ENCODE measurements around the gene LAS1L.
A peak's percentile ranks its signal among the peaks of the same experiment; 100 is the strongest.
"Not testable (repeated sequence)": the region's sequence is repeated elsewhere in the genome, so short reads cannot be mapped to it uniquely, and the experiment has no call there.

LAS1L gene

DNA sequence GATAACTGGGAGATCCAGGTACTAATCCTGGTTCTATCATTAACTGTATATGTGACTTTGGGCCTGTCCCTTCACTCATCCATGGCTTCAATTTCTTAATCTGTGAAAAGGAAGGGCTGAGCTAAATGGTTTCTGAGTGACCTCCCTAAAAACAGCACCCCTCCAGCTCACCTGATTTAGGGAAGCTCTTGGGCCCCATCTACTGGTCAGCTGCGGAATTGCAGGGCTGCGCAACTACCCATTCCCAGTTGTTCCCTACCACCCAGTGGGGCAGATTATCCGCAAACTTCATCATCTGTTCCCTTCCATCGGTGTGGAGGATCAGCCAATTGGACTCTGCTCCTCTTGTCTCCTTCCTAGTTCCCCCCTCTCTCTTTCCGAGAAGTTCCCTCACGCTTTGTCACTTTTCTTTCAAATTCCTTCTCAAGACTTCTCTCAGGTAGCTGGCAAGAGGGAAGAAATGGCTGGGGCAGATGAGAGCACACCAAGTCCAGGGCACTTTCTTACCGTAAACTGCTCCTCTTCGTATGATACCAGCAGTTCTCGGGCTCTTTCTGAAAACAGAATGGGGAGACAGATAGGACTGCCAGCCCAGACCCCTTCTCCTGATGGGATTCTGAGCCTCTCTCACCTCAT lies 5.8 kb downstream of the LAS1L start:
- H4K20me1 ChIP-seq (ENCODE audit: insufficient read depth, low read length), result peaks cover 15% of the 10 kb centered on the region; the same call in 1 of the 2 replicates
- H2AFZ ChIP-seq (ENCODE audit: low read depth, low read length), result no peak overlapping the region
- peaks cover 35% of the 10 kb centered on the region for H3K36me3 ChIP-seq (replicated peaks; ENCODE audit: low read depth, low read length)
- peaks cover 27% of the 10 kb centered on the region for H3K79me2 ChIP-seq (ENCODE audit: low read length)
- no peaks in the 10 kb centered on the region for H3K9me3 ChIP-seq (ENCODE audit: insufficient read depth, low read length)
- no peak overlapping the region for H3K9ac ChIP-seq (ENCODE audit: low read length)
- TF ChIP-seq EZH2phosphoT487 (IDR thresholded peaks at IDR 0.05; ENCODE audit: low read depth), result no peak
- TF ChIP-seq, protein P1, sequence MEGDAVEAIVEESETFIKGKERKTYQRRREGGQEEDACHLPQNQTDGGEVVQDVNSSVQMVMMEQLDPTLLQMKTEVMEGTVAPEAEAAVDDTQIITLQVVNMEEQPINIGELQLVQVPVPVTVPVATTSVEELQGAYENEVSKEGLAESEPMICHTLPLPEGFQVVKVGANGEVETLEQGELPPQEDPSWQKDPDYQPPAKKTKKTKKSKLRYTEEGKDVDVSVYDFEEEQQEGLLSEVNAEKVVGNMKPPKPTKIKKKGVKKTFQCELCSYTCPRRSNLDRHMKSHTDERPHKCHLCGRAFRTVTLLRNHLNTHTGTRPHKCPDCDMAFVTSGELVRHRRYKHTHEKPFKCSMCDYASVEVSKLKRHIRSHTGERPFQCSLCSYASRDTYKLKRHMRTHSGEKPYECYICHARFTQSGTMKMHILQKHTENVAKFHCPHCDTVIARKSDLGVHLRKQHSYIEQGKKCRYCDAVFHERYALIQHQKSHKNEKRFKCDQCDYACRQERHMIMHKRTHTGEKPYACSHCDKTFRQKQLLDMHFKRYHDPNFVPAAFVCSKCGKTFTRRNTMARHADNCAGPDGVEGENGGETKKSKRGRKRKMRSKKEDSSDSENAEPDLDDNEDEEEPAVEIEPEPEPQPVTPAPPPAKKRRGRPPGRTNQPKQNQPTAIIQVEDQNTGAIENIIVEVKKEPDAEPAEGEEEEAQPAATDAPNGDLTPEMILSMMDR (IDR thresholded peaks at IDR 0.05; ENCODE audit: low read depth, low read length), result peak; percentile 83
- H3K27ac ChIP-seq (ENCODE audit: low read length), result no peak overlapping the region
- H3K4me2 ChIP-seq (ENCODE audit: low read length), result no peak overlapping the region
- peaks cover 12% of the 10 kb centered on the region for H3K4me1 ChIP-seq (ENCODE audit: low read length)
- no peak overlapping the region for H3K4me3 ChIP-seq (ENCODE audit: low read length)
- H3K27me3 ChIP-seq (ENCODE audit: low read depth, low read length), result no peaks in the 10 kb centered on the region

DNA sequence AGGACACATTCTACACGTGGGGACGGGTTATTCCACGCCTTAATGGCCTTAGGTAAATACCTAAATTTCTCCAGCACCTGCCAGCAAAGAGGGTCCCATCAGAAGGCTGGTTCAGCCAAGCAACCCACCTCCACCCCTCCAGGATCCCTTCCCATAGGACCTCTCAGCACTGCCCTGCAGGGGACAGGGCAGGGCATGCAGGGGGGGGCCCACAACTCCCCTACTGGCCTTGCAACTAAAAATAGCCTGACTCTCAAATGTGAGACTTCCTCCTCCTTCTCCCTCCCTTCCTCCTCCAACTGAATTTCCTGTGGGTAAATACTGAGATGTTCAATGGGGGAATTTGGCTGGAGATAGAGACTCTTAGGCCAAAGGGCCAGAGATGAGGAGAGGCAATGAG lies 6.3 kb downstream of the LAS1L start:
- Histone ChIP-seq H3K4me1 (ENCODE audit: low read length) (peaks cover 8% of the 10 kb centered on the region), H2AFZ (ENCODE audit: low read depth, low read length) (no peak overlapping the region), H3K27me3 (ENCODE audit: low read depth, low read length) (no peaks in the 10 kb centered on the region), H3K9ac (ENCODE audit: low read length) (no peak overlapping the region), H3K36me3 (replicated peaks; ENCODE audit: low read depth, low read length) (peaks cover 35% of the 10 kb centered on the region), H3K9me3 (ENCODE audit: insufficient read depth, low read length) (no peaks in the 10 kb centered on the region), H4K20me1 (ENCODE audit: insufficient read depth, low read length) (peaks cover 11% of the 10 kb centered on the region; the same call in 1 of the 2 replicates), H3K4me2 (ENCODE audit: low read length) (no peak overlapping the region), H3K27ac (ENCODE audit: low read length) (no peak overlapping the region), H3K4me3 (ENCODE audit: low read length) (no peak overlapping the region), H3K79me2 (ENCODE audit: low read length) (peaks cover 22% of the 10 kb centered on the region)
- no peak for TF ChIP-seq EZH2phosphoT487 (IDR thresholded peaks at IDR 0.05; ENCODE audit: low read depth)
- TF ChIP-seq, protein P1 (IDR thresholded peaks at IDR 0.05; ENCODE audit: low read depth, low read length), result no peak

DNA sequence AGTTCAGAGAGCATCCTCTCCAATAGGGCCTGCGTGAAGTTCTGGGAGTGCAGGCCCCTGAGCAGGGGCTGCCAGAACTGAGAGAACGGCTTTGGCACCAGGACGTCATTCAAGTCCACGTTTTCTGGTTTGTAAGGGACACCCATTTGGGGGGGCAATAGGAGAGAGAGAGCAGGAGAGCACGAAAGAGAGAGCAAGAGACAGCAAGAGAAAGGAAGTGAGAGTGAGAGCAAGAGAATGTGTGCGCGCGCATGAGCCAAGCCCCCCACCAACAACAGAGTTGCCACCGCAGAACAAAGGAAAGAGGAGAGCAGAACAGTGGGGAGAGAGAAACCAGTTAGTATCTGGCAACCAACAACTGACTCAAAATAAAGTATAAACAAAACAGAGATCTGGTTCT lies 10.4 kb downstream of the LAS1L start:
- H3K9me3 ChIP-seq (ENCODE audit: insufficient read depth, low read length), result no peaks in the 10 kb centered on the region
- no peak overlapping the region for H3K9ac ChIP-seq (ENCODE audit: low read length)
- H3K79me2 ChIP-seq (ENCODE audit: low read length), result no peaks in the 10 kb centered on the region
- no peak overlapping the region for H2AFZ ChIP-seq (ENCODE audit: low read depth, low read length)
- no peaks in the 10 kb centered on the region for H3K27me3 ChIP-seq (ENCODE audit: low read depth, low read length)
- TF ChIP-seq EZH2phosphoT487 (IDR thresholded peaks at IDR 0.05; ENCODE audit: low read depth), result no peak
- TF ChIP-seq, protein P1 (IDR thresholded peaks at IDR 0.05; ENCODE audit: low read depth, low read length), result no peak
- peaks cover 44% of the 10 kb centered on the region for H3K36me3 ChIP-seq (replicated peaks; ENCODE audit: low read depth, low read length)
- no peak overlapping the region for H3K4me2 ChIP-seq (ENCODE audit: low read length)
- H3K4me3 ChIP-seq (ENCODE audit: low read length), result no peak overlapping the region
- no peak overlapping the region for H3K27ac ChIP-seq (ENCODE audit: low read length)
- no peaks in the 10 kb centered on the region for H3K4me1 ChIP-seq (ENCODE audit: low read length)
- H4K20me1 ChIP-seq (ENCODE audit: insufficient read depth, low read length), result 0 out of 2 replicates have a peak, but pooled peaks cover 5% of the 10 kb centered on the region

DNA sequence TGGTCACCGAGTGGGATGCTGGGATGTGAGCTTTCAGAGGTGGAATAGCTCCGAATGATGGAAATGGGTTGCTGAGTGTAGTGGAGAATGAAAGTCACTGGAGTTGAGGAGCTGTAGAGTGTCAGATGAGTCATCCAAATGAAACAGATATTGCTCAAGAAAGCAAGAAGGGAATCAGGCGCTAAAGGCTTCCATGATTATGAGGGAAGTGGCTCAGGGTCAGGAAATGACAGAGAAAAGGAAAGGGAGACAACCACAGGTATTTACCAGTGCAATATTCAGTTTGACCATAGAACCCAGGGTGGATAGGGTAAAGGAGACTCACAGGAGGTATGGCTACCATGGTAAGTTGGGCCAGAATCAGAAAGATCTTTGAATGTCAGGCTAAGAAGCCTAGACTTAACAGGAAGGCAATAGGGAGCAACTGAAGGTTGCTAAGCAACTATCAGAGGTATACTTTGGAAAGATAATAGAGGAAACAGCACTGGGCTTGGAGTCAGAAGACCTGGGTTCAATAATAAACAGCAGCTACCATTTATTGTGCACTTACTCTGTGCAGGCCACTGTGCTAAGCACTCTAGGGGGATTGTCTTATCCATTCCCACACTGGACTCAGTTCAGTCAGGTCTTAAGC lies 11.7 kb downstream of the LAS1L start:
- no peaks in the 10 kb centered on the region for H3K4me1 ChIP-seq (ENCODE audit: low read length)
- peaks cover 36% of the 10 kb centered on the region for H3K36me3 ChIP-seq (replicated peaks; ENCODE audit: low read depth, low read length)
- H3K9ac ChIP-seq (ENCODE audit: low read length), result no peak overlapping the region
- no peaks in the 10 kb centered on the region for H4K20me1 ChIP-seq (ENCODE audit: insufficient read depth, low read length)
- H3K27me3 ChIP-seq (ENCODE audit: low read depth, low read length), result no peaks in the 10 kb centered on the region
- H3K4me3 ChIP-seq (ENCODE audit: low read length), result no peak overlapping the region
- no peak overlapping the region for H3K27ac ChIP-seq (ENCODE audit: low read length)
- no peaks in the 10 kb centered on the region for H3K9me3 ChIP-seq (ENCODE audit: insufficient read depth, low read length)
- TF ChIP-seq, protein P1 (IDR thresholded peaks at IDR 0.05; ENCODE audit: low read depth, low read length), result no peak
- TF ChIP-seq EZH2phosphoT487 (IDR thresholded peaks at IDR 0.05; ENCODE audit: low read depth), result no peak
- no peaks in the 10 kb centered on the region for H3K79me2 ChIP-seq (ENCODE audit: low read length)
- H3K4me2 ChIP-seq (ENCODE audit: low read length), result no peak overlapping the region
- H2AFZ ChIP-seq (ENCODE audit: low read depth, low read length), result no peak overlapping the region

DNA sequence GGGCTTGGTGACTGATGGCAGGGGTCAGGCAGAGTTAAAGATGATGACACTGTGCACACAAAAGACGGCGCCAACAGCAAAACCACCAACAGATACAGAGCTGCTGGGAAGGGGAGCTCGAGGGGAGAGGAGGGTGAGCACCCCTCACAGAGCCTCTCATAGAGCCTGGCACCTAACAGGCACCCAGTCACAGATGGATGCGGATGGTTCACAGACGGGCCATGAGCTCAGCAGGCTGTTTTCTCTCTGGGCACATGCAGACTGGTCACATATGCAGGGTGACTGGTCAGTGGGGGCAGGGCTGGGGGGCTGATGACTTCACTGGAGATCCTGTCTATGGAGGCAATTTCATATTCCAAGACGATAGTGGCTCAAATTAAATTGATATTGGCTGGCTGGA lies 15.1 kb downstream of the LAS1L start:
- not testable (repeated sequence) for H3K9ac ChIP-seq (ENCODE audit: low read length); H4K20me1 ChIP-seq (ENCODE audit: insufficient read depth, low read length); H3K27ac ChIP-seq (ENCODE audit: low read length); H2AFZ ChIP-seq (ENCODE audit: low read depth, low read length); H3K4me2 ChIP-seq (ENCODE audit: low read length); H3K4me1 ChIP-seq (ENCODE audit: low read length); H3K4me3 ChIP-seq (ENCODE audit: low read length); H3K9me3 ChIP-seq (ENCODE audit: insufficient read depth, low read length); H3K27me3 ChIP-seq (ENCODE audit: low read depth, low read length); H3K79me2 ChIP-seq (ENCODE audit: low read length)
- peaks cover 33% of the 10 kb centered on the region for H3K36me3 ChIP-seq (replicated peaks; ENCODE audit: low read depth, low read length)

DNA sequence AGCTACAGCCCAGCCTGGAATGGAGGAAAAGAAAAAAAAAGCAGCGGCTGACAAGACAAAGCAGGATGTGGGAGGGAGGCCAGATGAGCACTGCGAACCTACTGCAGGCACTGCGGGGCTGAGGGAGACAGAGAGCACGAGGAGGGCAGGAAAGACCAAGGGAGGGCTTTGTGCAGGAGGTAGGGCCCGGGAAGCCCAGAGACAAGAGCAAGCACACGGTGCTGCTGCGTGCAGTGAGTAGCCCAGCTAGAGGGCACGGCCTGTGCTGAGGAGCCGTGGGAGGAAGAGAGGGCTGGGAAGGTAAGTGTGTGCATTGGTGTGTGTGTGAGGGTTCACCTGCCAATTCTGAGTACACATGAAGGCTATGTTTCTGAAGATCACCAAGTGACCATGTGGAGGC lies 15.6 kb downstream of the LAS1L start:
- not testable (repeated sequence) for H3K27me3 ChIP-seq (ENCODE audit: low read depth, low read length); H3K27ac ChIP-seq (ENCODE audit: low read length); H3K9me3 ChIP-seq (ENCODE audit: insufficient read depth, low read length); H3K4me3 ChIP-seq (ENCODE audit: low read length); H2AFZ ChIP-seq (ENCODE audit: low read depth, low read length); H3K9ac ChIP-seq (ENCODE audit: low read length); H4K20me1 ChIP-seq (ENCODE audit: insufficient read depth, low read length); H3K4me2 ChIP-seq (ENCODE audit: low read length); H3K79me2 ChIP-seq (ENCODE audit: low read length); H3K4me1 ChIP-seq (ENCODE audit: low read length)
- peaks cover 32% of the 10 kb centered on the region for H3K36me3 ChIP-seq (replicated peaks; ENCODE audit: low read depth, low read length)
